A673 (cell line): ENCODE data around the gene SPAM1. TPM values are rescaled to one million over a fixed set of nuclear protein-coding genes. Genes with fewer than 3 reads are reported as not detected.

ENCODE experiments used
- BruUV-seq: library from RNA; stranded (reverse); fragments of 400-500 nt; replicated peaks from 2 replicates; lab custom pipeline; 2021; lab: Mats Ljungman, UMichigan
- CTCF ChIA-PET: fragments of 300-600 bp; sonication (Branson Sonifier 250); formaldehyde crosslinking; loops from one replicate; lab custom pipeline; 2022; ENCODE audit warnings: antibody characterized with exemption; lab: Charles Lee
- POLR2A ChIA-PET: fragments of 300-600 bp; sonication (Branson Sonifier 250); formaldehyde crosslinking; loops from one replicate; lab custom pipeline; 2022; ENCODE audit warnings: antibody characterized with exemption; ENCODE audit not compliant: low non-redundant PET; lab: Charles Lee
- DNase-seq: peaks from one replicate; pipeline ENCODE4 v3.0.0-alpha.2; 2015; ENCODE audit warnings: low spot score
- H3K27ac ChIP-seq: fragments of 200-600 bp; sonication (generic); 2 replicates; pipeline ENCODE4 v1.5.1; 2016; ENCODE audit warnings: mixed run types, low read depth, mild to moderate bottlenecking, mixed read lengths, antibody characterized with exemption, low read length; ENCODE audit not compliant: poor library complexity, severe bottlenecking
- H3K27me3 ChIP-seq: fragments of 200-600 bp; sonication (generic); replicated peaks from 2 replicates; pipeline ENCODE4 v1.6.1; 2017; ENCODE audit warnings: mixed run types, low read depth, mild to moderate bottlenecking, mixed read lengths, antibody characterized with exemption, low read length; ENCODE audit not compliant: insufficient read depth, poor library complexity
- H3K36me3 ChIP-seq: fragments of 200-600 bp; sonication (generic); 2 replicates; pipeline ENCODE4 v1.6.1; 2016; ENCODE audit warnings: mixed run types, mild to moderate bottlenecking, mixed read lengths, antibody characterized with exemption, low read length; ENCODE audit not compliant: insufficient read depth, poor library complexity, severe bottlenecking
- H3K4me1 ChIP-seq: fragments of 200-600 bp; sonication (generic); 2 replicates; pipeline ENCODE4 v1.6.1; 2017; ENCODE audit warnings: mixed run types, mild to moderate bottlenecking, mixed read lengths, antibody characterized with exemption, low read length; ENCODE audit not compliant: insufficient read depth, poor library complexity, severe bottlenecking
- H3K4me3 ChIP-seq: fragments of 200-600 bp; sonication (generic); 2 replicates; pipeline ENCODE4 v1.5.1; 2016; ENCODE audit warnings: low read depth, mixed run types, mild to moderate bottlenecking, mixed read lengths, low read length; ENCODE audit not compliant: poor library complexity, severe bottlenecking
- H3K9me3 ChIP-seq: fragments of 200-600 bp; sonication (generic); 2 replicates; pipeline ENCODE4 v1.6.1; 2016; ENCODE audit warnings: mixed run types, low read depth, mild to moderate bottlenecking, mixed read lengths, antibody characterized with exemption, low read length; ENCODE audit not compliant: poor library complexity, severe bottlenecking
- CTCF ChIP-seq: fragments of 300-800, 200-600 bp; sonication (generic); conservative IDR thresholded peaks from 2 replicates; pipeline ENCODE4 v1.5.1; 2017; ENCODE audit warnings: low read depth, mild to moderate bottlenecking, antibody characterized with exemption, low read length, moderate library complexity, mixed read lengths
- EZH2 ChIP-seq: fragments of 200-600 bp; sonication (generic); IDR thresholded peaks from 2 replicates; pipeline ENCODE4 v1.6.1; 2017; ENCODE audit warnings: borderline replicate concordance, low read depth, mild to moderate bottlenecking, mixed read lengths, antibody characterized with exemption, low read length; ENCODE audit not compliant: poor library complexity, severe bottlenecking
- intact Hi-C: fragments of 100-400 bp; cut with micrococcal nuclease; formaldehyde crosslinking; loops from one replicate; pipeline ENCODE4 v1.10.0; 2022; ENCODE audit not compliant: unreplicated experiment
- total RNA-seq: library from RNA; stranded (reverse); gene quantifications from 2 replicates; pipeline ENCODE4 v1.2.3, GENCODE V29; 2021

The SPAM1 gene
- total RNA-seq, 1 experiment from 2014 or later = not detected

GRCh38 chr7:123958186-123958703 lies 33.2 kb downstream of the SPAM1 start:
- CTCF ChIA-PET = no interaction called here
- BruUV-seq = no TSS peak
- POLR2A ChIA-PET = no interaction called here

GRCh38 chr7:123961771-123962170 lies 36.7 kb downstream of the SPAM1 start:
- DNase-seq = peak; percentile 68
- intact Hi-C loops = loop anchor here (10.0 kb wide), 1 partner anchor 823 kb away; no protein-coding TSS in a partner anchor
- BruUV-seq = no TSS peak
- Histone ChIP-seq H3K27ac (no peak overlapping the region), H3K4me3 (no peak overlapping the region), H3K27me3 (no peaks in the 10 kb centered on the region), H3K36me3 (no peaks in the 10 kb centered on the region), H3K9me3 (no peaks in the 10 kb centered on the region), H3K4me1 (peaks cover 11% of the 10 kb centered on the region)
- CTCF ChIA-PET = no interaction called here
- POLR2A ChIA-PET = no interaction called here
- TF ChIP-seq EZH2 = no peak
- no peak for TF ChIP-seq CTCF

More at GRCh38 chr7:123958186-123958703, 33.2 kb downstream of the SPAM1 start:
- Histone ChIP-seq H3K27ac (no peak overlapping the region), H3K4me3 (no peak overlapping the region), H3K27me3 (no peaks in the 10 kb centered on the region), H3K4me1 (peaks cover 9% of the 10 kb centered on the region), H3K36me3 (no peaks in the 10 kb centered on the region), H3K9me3 (no peaks in the 10 kb centered on the region)
- no peak for TF ChIP-seq CTCF
- no peak for TF ChIP-seq EZH2
- intact Hi-C loops = no loop called here
- DNase-seq = no peak

- BruUV-seq = no TSS peak
Measured at GRCh38 chr7:123966936-123967335, 41.9 kb downstream of the SPAM1 start.

More at GRCh38 chr7:123966936-123967335, 41.9 kb downstream of the SPAM1 start:
- Histone ChIP-seq H3K27ac (no peak overlapping the region), H3K4me3 (no peak overlapping the region), H3K27me3 (no peaks in the 10 kb centered on the region), H3K36me3 (no peaks in the 10 kb centered on the region), H3K4me1 (peaks cover 13% of the 10 kb centered on the region), H3K9me3 (no peaks in the 10 kb centered on the region)
- ChIA-PET POLR2A (no interaction called here), CTCF (interaction anchor here (1.2 kb wide), 1 partner anchor 21 kb away, joined by 3 read pairs; no protein-coding TSS in a partner anchor)
- intact Hi-C loops = loop anchor here (10.0 kb wide), 1 partner anchor 818 kb away; no protein-coding TSS in a partner anchor
- TF ChIP-seq EZH2 (no peak), CTCF (peak; percentile 52)
- peak; percentile 69 for DNase-seq
